Measurements from ENCODE around the gene MAPK12. TPM values are rescaled to one million over a fixed set of nuclear protein-coding genes. Genes with fewer than 3 reads are reported as not detected.

Gene MAPK12
- total and polyA plus RNA-seq, 2 of the 8 experiments (the other 6 are each of a cell fraction or from before 2014, with no cell fraction given): 17.3 to 20.3 TPM

DNA sequence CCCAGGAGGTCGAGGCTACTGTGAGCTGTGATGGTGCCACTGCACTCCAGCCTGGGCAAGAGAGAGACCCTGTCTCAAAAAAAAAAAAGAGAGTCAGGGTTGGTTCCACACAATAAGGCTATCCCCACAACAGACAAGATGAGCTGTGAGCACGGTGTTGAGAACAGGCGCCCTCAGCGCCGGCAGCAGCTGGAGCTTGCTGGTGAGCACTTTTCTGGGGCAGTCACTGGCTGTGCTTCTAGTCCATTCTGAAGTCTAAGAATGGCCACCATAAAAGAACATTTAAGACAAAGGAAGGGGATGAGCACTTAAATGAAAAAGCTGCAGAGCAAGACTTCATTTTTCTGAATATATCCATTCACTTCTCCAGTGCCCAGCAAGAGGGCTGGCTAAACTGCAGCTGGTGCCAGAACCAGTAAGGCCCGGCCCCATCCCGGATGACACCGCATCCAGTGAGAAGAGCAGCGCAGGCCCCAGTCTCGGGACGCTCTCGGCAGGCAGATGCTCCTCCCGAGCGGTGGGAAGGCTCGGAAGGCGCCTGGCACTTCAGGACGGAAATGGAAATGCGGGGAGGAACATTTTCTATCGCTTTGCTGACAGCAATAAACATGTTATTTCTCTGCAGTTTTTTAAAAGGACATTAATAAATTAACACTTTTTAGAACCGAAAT is 28.9 kb downstream of the MAPK12 start:
- Histone ChIP-seq H4K20me1 (replicated peaks in 1 of 2; ENCODE audit: control insufficient read depth in 1 of 2, insufficient read depth in 2 of 2, low read length in 2 of 2) (peaks cover 0 to 17% of the 10 kb centered on the region in 2 experiments), H3K9ac (replicated peaks in 1 of 4; ENCODE audit: extremely low read depth in 1 of 4, low read depth in 3 of 4, low read length in 3 of 4) (no peak overlapping the region), H3K27ac (ENCODE audit: low read depth, low read length) (no peak overlapping the region), H3K4me2 (ENCODE audit: insufficient read depth in 1 of 2, low read depth in 2 of 2, low read length in 2 of 2) (no peak overlapping the region), H4K5ac (ENCODE audit: insufficient read length, low read depth, low read length) (no peak overlapping the region), H3K4ac (replicated peaks; ENCODE audit: insufficient read length, low read depth, low read length) (no peak overlapping the region), H3K14ac (ENCODE audit: insufficient read length) (no peak overlapping the region), H4K8ac (ENCODE audit: extremely low read depth, insufficient read depth, low read length) (no peak overlapping the region), H3K27me3 (replicated peaks in 1 of 4; ENCODE audit: control insufficient read depth in 3 of 4, extremely low read depth in 1 of 4, insufficient read depth in 3 of 4, low read length in 3 of 4) (no peaks in the 10 kb centered on the region), H2AFZ (ENCODE audit: low read length) (no peak overlapping the region), H3K23me2 (ENCODE audit: low read depth, low read length) (0 out of 2 replicates have a peak, but pooled peaks cover 2% of the 10 kb centered on the region), H3K23ac (ENCODE audit: insufficient read length) (no peak overlapping the region), H4K91ac (replicated peaks; ENCODE audit: insufficient read length, low read length) (no peak overlapping the region), H2BK20ac (ENCODE audit: low read length) (no peak overlapping the region), H3K79me2 (ENCODE audit: control insufficient read depth in 1 of 2, insufficient read depth in 2 of 2, low read length in 2 of 2) (peaks cover 0 to 18% of the 10 kb centered on the region in 2 experiments; a peak in 2 of 4 replicates), H3K4me3 (ENCODE audit: extremely low read depth in 1 of 4, insufficient read depth in 2 of 4, low read depth in 3 of 4, low read length in 4 of 4) (no peak overlapping the region), H3K36me3 (ENCODE audit: control insufficient read depth in 2 of 4, insufficient read depth in 4 of 4, low read length in 3 of 4) (no peaks in the 10 kb centered on the region; a peak in 1 of 8 replicates), H2BK5ac (ENCODE audit: low read depth, low read length) (no peak overlapping the region), H3K18ac (ENCODE audit: extremely low read depth, low read length) (no peak overlapping the region), H2BK12ac (ENCODE audit: low read depth, low read length) (no peak overlapping the region), H2BK15ac (ENCODE audit: low read length) (no peak overlapping the region), H3K9me3 (ENCODE audit: insufficient read depth in 2 of 2, low read depth in 1 of 2, low read length in 1 of 2) (no peaks in the 10 kb centered on the region; a peak in 1 of 4 replicates), H3K79me1 (ENCODE audit: low read depth, low read length) (peaks cover 20% of the 10 kb centered on the region), H2AK5ac (ENCODE audit: low read depth, low read length) (no peak overlapping the region), H3K56ac (replicated peaks; ENCODE audit: insufficient read length, low read depth, low read length) (no peak overlapping the region), H2BK120ac (replicated peaks; ENCODE audit: low read depth, low read length) (no peak overlapping the region), H3K4me1 (replicated peaks in 1 of 4; ENCODE audit: control insufficient read depth in 3 of 4, insufficient read depth in 4 of 4, low read length in 3 of 4) (peaks cover 0 to 6% (median 1%) of the 10 kb centered on the region in 4 experiments; a peak in 4 of 7 replicates)
- CTCF ChIA-PET (ENCODE audit: partially characterized antibody): interaction anchor here (0.6 to 2.3 kb wide), 8 partner anchors 8 to 464 kb away, joined by 3 to 6 read pairs (median 4); no protein-coding TSS in a partner anchor
- POLR2A ChIA-PET (ENCODE audit: partially characterized antibody): interaction anchor here (1.2 kb wide), 1 partner anchor 12 kb away, joined by 3 read pairs; the partner anchor contains the start of gene TUBGCP6
- TF ChIP-seq CREB1 (IDR thresholded peaks at IDR 0.05) (no peak), TBP (IDR thresholded peaks at IDR 0.05; ENCODE audit: low read depth, low read length) (no peak), NRF1 (IDR thresholded peaks at IDR 0.05; ENCODE audit: low read depth, low read length) (no peak), SAP30 (IDR thresholded peaks at IDR 0.05; ENCODE audit: insufficient read depth, insufficient replicate concordance, low read length) (no peak), HDAC2 (IDR thresholded peaks at IDR 0.05; ENCODE audit: borderline replicate concordance in 1 of 2, low read depth in 2 of 2, low read length in 2 of 2) (no peak), GTF2F1 (IDR thresholded peaks at IDR 0.05; ENCODE audit: borderline replicate concordance, low read depth, low read length) (no peak), CBX5 (IDR thresholded peaks at IDR 0.05; ENCODE audit: low read depth, low read length) (no peak), KDM1A (IDR thresholded peaks at IDR 0.05; ENCODE audit: borderline replicate concordance, low read length) (no peak)
- TF ChIP-seq, protein P1, sequence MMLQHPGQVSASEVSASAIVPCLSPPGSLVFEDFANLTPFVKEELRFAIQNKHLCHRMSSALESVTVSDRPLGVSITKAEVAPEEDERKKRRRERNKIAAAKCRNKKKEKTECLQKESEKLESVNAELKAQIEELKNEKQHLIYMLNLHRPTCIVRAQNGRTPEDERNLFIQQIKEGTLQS (IDR thresholded peaks at IDR 0.05; ENCODE audit: insufficient read depth, low read depth, low read length): no peak
- TF ChIP-seq, protein P2, sequence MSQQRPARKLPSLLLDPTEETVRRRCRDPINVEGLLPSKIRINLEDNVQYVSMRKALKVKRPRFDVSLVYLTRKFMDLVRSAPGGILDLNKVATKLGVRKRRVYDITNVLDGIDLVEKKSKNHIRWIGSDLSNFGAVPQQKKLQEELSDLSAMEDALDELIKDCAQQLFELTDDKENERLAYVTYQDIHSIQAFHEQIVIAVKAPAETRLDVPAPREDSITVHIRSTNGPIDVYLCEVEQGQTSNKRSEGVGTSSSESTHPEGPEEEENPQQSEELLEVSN (IDR thresholded peaks at IDR 0.05): no peak
- no peak for FAIRE-seq
- DNase-seq (ENCODE audit: low read depth in 1 of 2, low spot score in 2 of 2): no peak
- WGBS, 2 experiments (ENCODE audit: extremely low coverage in 1 of 2, insufficient coverage in 1 of 2, insufficient read length in 1 of 2, insufficient replicate concordance in 2 of 2, low coverage in 1 of 2, low lambda C conversion rate in 2 of 2, missing lambda C conversion rate in 1 of 2): 97% methylated on average over 20 of the region's 20 CpGs; no CpG with 5 or more reads in 1 of the 2 experiments

Data from H1 (cell line).